Neuronal stem cell (in vitro differentiated cells): Measurements from ENCODE around the gene MSH2.

ENCODE experiments used
- DNase-seq: peaks from one replicate; pipeline ENCODE4 v3.0.0-alpha.2; 2013; ENCODE audit warnings: low spot score
- H2AFZ ChIP-seq: one replicate; pipeline ENCODE4 v1.6.1; 2013; ENCODE audit warnings: mild to moderate bottlenecking, low read length, inconsistent platforms
- H2AK5ac ChIP-seq: 2 replicates; pipeline ENCODE4 v1.6.1; 2013; ENCODE audit warnings: low read depth, mild to moderate bottlenecking, inconsistent platforms, low read length, moderate library complexity, mixed read lengths
- H2BK120ac ChIP-seq: 2 replicates; pipeline ENCODE4 v1.6.1; 2013; ENCODE audit warnings: low read depth, mild to moderate bottlenecking, inconsistent platforms, low read length, moderate library complexity, mixed read lengths
- H2BK12ac ChIP-seq: one replicate; pipeline ENCODE4 v1.6.1; 2013; ENCODE audit warnings: low read length, inconsistent platforms
- H2BK15ac ChIP-seq: 2 replicates; pipeline ENCODE4 v1.6.1; 2013; ENCODE audit warnings: mild to moderate bottlenecking, low read length, inconsistent platforms, mixed read lengths
- H2BK5ac ChIP-seq: one replicate; pipeline ENCODE4 v1.6.1; 2013; ENCODE audit warnings: inconsistent platforms, mild to moderate bottlenecking, low read length, moderate library complexity
- H3K14ac ChIP-seq: one replicate; pipeline ENCODE4 v1.6.1; 2013; ENCODE audit warnings: low read length, inconsistent platforms
- H3K18ac ChIP-seq: 2 replicates; pipeline ENCODE4 v1.6.1; 2013; ENCODE audit warnings: low read length, inconsistent platforms
- H3K23ac ChIP-seq: 2 replicates; pipeline ENCODE4 v1.6.1; 2013; ENCODE audit warnings: low read depth, mild to moderate bottlenecking, mixed read lengths, low read length, inconsistent platforms; ENCODE audit not compliant: poor library complexity
- H3K27ac ChIP-seq: replicated peaks from 3 replicates; pipeline ENCODE4 v1.5.1; 2013; ENCODE audit warnings: low read length, inconsistent platforms
- H3K27me3 ChIP-seq, 3 experiments: 2 replicates each; pipeline ENCODE4 v1.6.1; 2013; ENCODE audit warnings: low read length in 3 of 3, mild to moderate bottlenecking in 2 of 3, inconsistent platforms in 1 of 3, low read depth in 1 of 3, mixed read lengths in 1 of 3, moderate library complexity in 1 of 3; ENCODE audit not compliant: control insufficient read depth in 3 of 3, insufficient read depth in 3 of 3
- H3K36me3 ChIP-seq, 2 donors: replicated peaks in 1 of 2; 2 replicates each; pipeline ENCODE4 v1.6.1; 2013; ENCODE audit warnings: low read length in 2 of 2; ENCODE audit not compliant: control insufficient read depth in 2 of 2, insufficient read depth in 2 of 2
- H3K4ac ChIP-seq: 2 replicates; pipeline ENCODE4 v1.6.1; 2013; ENCODE audit warnings: inconsistent platforms, mild to moderate bottlenecking, low read length, moderate library complexity
- H3K4me1 ChIP-seq, 2 donors: 1 replicate in 1 of 2; 2 replicates in 1 of 2; pipeline ENCODE4 v1.6.1; 2013; ENCODE audit warnings: low read length in 2 of 2, low read depth in 1 of 2; ENCODE audit not compliant: control insufficient read depth in 2 of 2, insufficient read depth in 1 of 2
- H3K4me2 ChIP-seq: one replicate; pipeline ENCODE4 v1.6.1; 2013; ENCODE audit warnings: mild to moderate bottlenecking, low read length, inconsistent platforms; ENCODE audit not compliant: insufficient read depth, poor library complexity, severe bottlenecking
- H3K4me3 ChIP-seq, 2 donors: 2 replicates each; pipeline ENCODE4 v1.5.1; 2013; ENCODE audit warnings: low read length in 2 of 2, mild to moderate bottlenecking in 2 of 2, inconsistent platforms in 1 of 2, moderate library complexity in 1 of 2
- H3K79me1 ChIP-seq: one replicate; pipeline ENCODE4 v1.6.1; 2013; ENCODE audit warnings: low read depth, mild to moderate bottlenecking, inconsistent platforms, low read length, moderate library complexity
- H3K9ac ChIP-seq: one replicate; pipeline ENCODE4 v1.6.1; 2013; ENCODE audit warnings: mild to moderate bottlenecking, low read depth, low read length, inconsistent platforms; ENCODE audit not compliant: poor library complexity
- H3K9me3 ChIP-seq, 2 donors: replicated peaks in 1 of 2; 2 replicates each; pipeline versions ENCODE3 to v1.6.1; 2013; ENCODE audit warnings: low read length in 2 of 2, mild to moderate bottlenecking in 2 of 2, inconsistent platforms in 1 of 2, low read depth in 1 of 2, mixed read lengths in 1 of 2, moderate library complexity in 1 of 2; ENCODE audit not compliant: control insufficient read depth in 2 of 2, insufficient read depth in 1 of 2
- H4K8ac ChIP-seq: one replicate; pipeline ENCODE4 v1.6.1; 2013; ENCODE audit warnings: low read depth, mild to moderate bottlenecking, inconsistent platforms, low read length, moderate library complexity
- H4K91ac ChIP-seq: one replicate; pipeline ENCODE4 v1.6.1; 2013; ENCODE audit warnings: low read length, low read depth, mild to moderate bottlenecking, inconsistent platforms; ENCODE audit not compliant: poor library complexity
- WGBS, 2 donors: extraction: QIAGEN DNeasy Blood & Tissue Kit; methylation state at CpG; one replicate each; pipeline ENCODE4 v1.1.7; 2013; ENCODE audit warnings: missing lambda C conversion rate in 2 of 2, mixed read lengths in 1 of 2; ENCODE audit not compliant: insufficient read length in 2 of 2, insufficient replicate concordance in 1 of 2; ENCODE audit errors: extremely low coverage in 2 of 2; 5-methylcytosine and 5-hydroxymethylcytosine counted together

The MSH2 gene

GRCh38 chr2:47483191-47483590 lies 80.2 kb downstream of the MSH2 start:
- Histone ChIP-seq H2AFZ (no peak overlapping the region), H3K27me3 (no peaks in the 10 kb centered on the region), H3K18ac (no peak overlapping the region), H2BK15ac (no peak overlapping the region), H2BK120ac (no peak overlapping the region), H3K9ac (no peak overlapping the region), H2AK5ac (no peak overlapping the region), H3K9me3 (no peaks in the 10 kb centered on the region), H3K4ac (no peak overlapping the region), H3K4me1 (no peaks in the 10 kb centered on the region), H3K36me3 (peaks cover 8 to 88% of the 10 kb centered on the region in 2 donors), H3K79me1 (no peaks in the 10 kb centered on the region), H4K91ac (no peak overlapping the region), H3K4me3 (no peak overlapping the region), H2BK12ac (no peak overlapping the region), H3K4me2 (no peak overlapping the region), H4K8ac (no peak overlapping the region), H3K23ac (no peak overlapping the region), H3K27ac (no peak overlapping the region), H2BK5ac (no peak overlapping the region), H3K14ac (no peak overlapping the region)
- no peak for DNase-seq
- no CpG with 5 or more reads among the region's 8 CpGs for WGBS, 2 donors

DNA sequence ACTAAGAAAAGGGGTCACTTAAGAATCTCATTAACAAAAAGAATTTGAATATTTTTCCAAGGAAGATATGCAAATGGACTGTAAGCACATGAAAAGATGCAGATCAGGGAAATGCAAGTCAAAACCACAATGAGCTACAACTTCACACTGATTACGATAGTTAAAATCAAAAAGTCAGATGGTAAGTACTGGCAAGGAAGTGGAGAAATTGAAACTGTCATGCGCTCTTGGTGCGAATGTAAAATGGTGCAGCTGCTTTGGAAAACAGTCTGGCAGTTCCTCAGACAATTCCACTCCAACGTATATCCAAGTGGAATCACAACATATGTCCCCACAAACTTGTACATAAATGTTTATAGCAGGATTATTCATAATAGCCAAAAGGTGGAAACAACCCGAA lies 81.4 kb downstream of the MSH2 start:
- H2BK15ac ChIP-seq, result no peak overlapping the region
- H4K91ac ChIP-seq, result no peak overlapping the region
- H2BK120ac ChIP-seq, result no peak overlapping the region
- H3K4ac ChIP-seq, result no peak overlapping the region
- H3K27ac ChIP-seq, result no peak overlapping the region
- peaks cover 8 to 81% of the 10 kb centered on the region in 2 donors for H3K36me3 ChIP-seq
- H3K27me3 ChIP-seq, result no peaks in the 10 kb centered on the region
- no peak for DNase-seq
- H3K4me2 ChIP-seq, result no peak overlapping the region
- H3K9ac ChIP-seq, result no peak overlapping the region
- no peak overlapping the region for H2AK5ac ChIP-seq
- H2BK5ac ChIP-seq, result no peak overlapping the region
- no peaks in the 10 kb centered on the region for H3K9me3 ChIP-seq
- H4K8ac ChIP-seq, result no peak overlapping the region
- H3K4me3 ChIP-seq, result no peak overlapping the region
- H3K4me1 ChIP-seq, result no peaks in the 10 kb centered on the region
- H3K18ac ChIP-seq, result no peak overlapping the region
- H3K79me1 ChIP-seq, result no peaks in the 10 kb centered on the region
- no peak overlapping the region for H2BK12ac ChIP-seq
- no CpG with 5 or more reads among the region's 5 CpGs for WGBS, 2 donors
- no peak overlapping the region for H2AFZ ChIP-seq
- no peak overlapping the region for H3K23ac ChIP-seq
- H3K14ac ChIP-seq, result no peak overlapping the region

GRCh38 chr2:47485177-47485576 lies 82.2 kb downstream of the MSH2 start:
- Histone ChIP-seq H3K4me1 (no peaks in the 10 kb centered on the region), H3K4ac (no peak overlapping the region), H2BK5ac (no peak overlapping the region), H3K4me2 (no peak overlapping the region), H2AFZ (no peak overlapping the region), H2BK120ac (no peak overlapping the region), H2BK12ac (no peak overlapping the region), H2BK15ac (no peak overlapping the region), H4K91ac (no peak overlapping the region), H3K14ac (no peak overlapping the region), H3K36me3 (peaks cover 8 to 79% of the 10 kb centered on the region in 2 donors), H3K4me3 (no peak overlapping the region), H3K23ac (no peak overlapping the region), H2AK5ac (no peak overlapping the region), H3K18ac (no peak overlapping the region), H3K27ac (no peak overlapping the region), H3K27me3 (no peaks in the 10 kb centered on the region), H4K8ac (no peak overlapping the region), H3K9me3 (no peaks in the 10 kb centered on the region), H3K79me1 (no peaks in the 10 kb centered on the region), H3K9ac (no peak overlapping the region)
- no peak for DNase-seq
- WGBS, 2 donors, result no CpG with 5 or more reads among the region's 3 CpGs

- Histone ChIP-seq H2BK15ac (no peak overlapping the region), H2BK120ac (no peak overlapping the region), H3K4ac (no peak overlapping the region), H3K9me3 (no peaks in the 10 kb centered on the region), H4K8ac (no peak overlapping the region), H3K36me3 (peaks cover 5 to 73% of the 10 kb centered on the region in 2 donors), H3K9ac (no peak overlapping the region), H2BK5ac (no peak overlapping the region), H3K4me3 (no peak overlapping the region), H2AK5ac (no peak overlapping the region), H3K27ac (no peak overlapping the region), H2AFZ (no peak overlapping the region), H3K14ac (no peak overlapping the region), H3K4me2 (no peak overlapping the region), H3K27me3 (no peaks in the 10 kb centered on the region), H3K79me1 (no peaks in the 10 kb centered on the region), H3K23ac (no peak overlapping the region), H4K91ac (no peak overlapping the region), H3K18ac (no peak overlapping the region), H3K4me1 (no peaks in the 10 kb centered on the region), H2BK12ac (no peak overlapping the region)
- no peak for DNase-seq
- WGBS, 2 donors, result no CpG with 5 or more reads among the region's 6 CpGs
These were observed 82.9 kb downstream of the MSH2 start for GRCh38 chr2:47485751-47486300.
